ENCODE results near the gene MACROD2.

The MACROD2 gene

DNA sequence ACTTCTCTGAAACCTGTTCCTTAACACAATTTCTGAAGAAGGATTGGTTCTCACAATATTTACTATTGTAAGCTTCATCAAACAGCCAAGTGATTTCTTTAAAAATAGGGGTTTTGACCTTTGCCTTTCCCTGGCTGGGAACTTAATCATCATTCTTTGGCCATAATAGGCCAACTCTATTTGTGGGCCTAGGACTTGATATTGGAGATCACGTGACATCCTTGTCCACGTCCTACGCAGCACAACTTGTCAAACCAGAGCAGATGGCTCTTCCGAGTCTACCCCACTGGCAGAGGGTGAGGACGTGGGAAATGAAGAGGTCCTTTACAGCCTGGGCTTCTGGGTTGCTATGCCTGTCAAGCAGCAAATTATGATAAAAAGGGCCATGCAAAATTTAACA, 1547.3 kb downstream of the MACROD2 start:
- TF ChIP-seq, protein P1, sequence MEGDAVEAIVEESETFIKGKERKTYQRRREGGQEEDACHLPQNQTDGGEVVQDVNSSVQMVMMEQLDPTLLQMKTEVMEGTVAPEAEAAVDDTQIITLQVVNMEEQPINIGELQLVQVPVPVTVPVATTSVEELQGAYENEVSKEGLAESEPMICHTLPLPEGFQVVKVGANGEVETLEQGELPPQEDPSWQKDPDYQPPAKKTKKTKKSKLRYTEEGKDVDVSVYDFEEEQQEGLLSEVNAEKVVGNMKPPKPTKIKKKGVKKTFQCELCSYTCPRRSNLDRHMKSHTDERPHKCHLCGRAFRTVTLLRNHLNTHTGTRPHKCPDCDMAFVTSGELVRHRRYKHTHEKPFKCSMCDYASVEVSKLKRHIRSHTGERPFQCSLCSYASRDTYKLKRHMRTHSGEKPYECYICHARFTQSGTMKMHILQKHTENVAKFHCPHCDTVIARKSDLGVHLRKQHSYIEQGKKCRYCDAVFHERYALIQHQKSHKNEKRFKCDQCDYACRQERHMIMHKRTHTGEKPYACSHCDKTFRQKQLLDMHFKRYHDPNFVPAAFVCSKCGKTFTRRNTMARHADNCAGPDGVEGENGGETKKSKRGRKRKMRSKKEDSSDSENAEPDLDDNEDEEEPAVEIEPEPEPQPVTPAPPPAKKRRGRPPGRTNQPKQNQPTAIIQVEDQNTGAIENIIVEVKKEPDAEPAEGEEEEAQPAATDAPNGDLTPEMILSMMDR (conservative IDR thresholded peaks at IDR 0.05; ENCODE audit: low read depth, low read length), result no peak
- no peak overlapping the region for H3K4me3 ChIP-seq (ENCODE audit: low read depth, low read length)
- DNase-seq (ENCODE audit: low read depth), result no peak

GRCh38 chr20:15544742-15545141, 1549.4 kb downstream of the MACROD2 start:
- no peak for DNase-seq (ENCODE audit: low read depth)
- TF ChIP-seq, protein P1 (conservative IDR thresholded peaks at IDR 0.05; ENCODE audit: low read depth, low read length), result no peak
- H3K4me3 ChIP-seq (ENCODE audit: low read depth, low read length), result no peak overlapping the region

GRCh38 chr20:15546525-15547023, 1551.3 kb downstream of the MACROD2 start:
- no peak for DNase-seq (ENCODE audit: low read depth)
- TF ChIP-seq, protein P1 (conservative IDR thresholded peaks at IDR 0.05; ENCODE audit: low read depth, low read length), result no peak
- H3K4me3 ChIP-seq (ENCODE audit: low read depth, low read length), result no peak overlapping the region

DNA sequence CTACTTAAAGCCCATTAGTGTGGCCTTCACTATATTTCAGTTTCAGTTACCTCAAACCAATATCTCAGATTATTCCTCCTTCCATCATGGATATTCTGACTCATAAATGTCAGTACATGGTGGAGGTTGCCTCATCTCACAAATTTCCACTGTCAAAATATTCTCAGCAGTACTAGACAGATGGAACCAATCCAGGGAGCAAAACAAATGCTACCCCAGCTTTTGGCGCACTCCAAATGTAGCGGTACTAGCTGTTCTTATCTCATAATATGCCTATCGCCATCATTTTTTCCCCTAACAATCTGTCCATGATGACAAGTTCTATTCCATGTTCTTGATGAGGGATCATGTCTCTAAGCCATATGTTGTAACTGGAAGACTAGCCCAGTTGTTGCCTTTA, 1551.8 kb downstream of the MACROD2 start:
- no peak for DNase-seq (ENCODE audit: low read depth)
- TF ChIP-seq, protein P1 (conservative IDR thresholded peaks at IDR 0.05; ENCODE audit: low read depth, low read length), result no peak
- H3K4me3 ChIP-seq (ENCODE audit: low read depth, low read length), result no peak overlapping the region

DNA sequence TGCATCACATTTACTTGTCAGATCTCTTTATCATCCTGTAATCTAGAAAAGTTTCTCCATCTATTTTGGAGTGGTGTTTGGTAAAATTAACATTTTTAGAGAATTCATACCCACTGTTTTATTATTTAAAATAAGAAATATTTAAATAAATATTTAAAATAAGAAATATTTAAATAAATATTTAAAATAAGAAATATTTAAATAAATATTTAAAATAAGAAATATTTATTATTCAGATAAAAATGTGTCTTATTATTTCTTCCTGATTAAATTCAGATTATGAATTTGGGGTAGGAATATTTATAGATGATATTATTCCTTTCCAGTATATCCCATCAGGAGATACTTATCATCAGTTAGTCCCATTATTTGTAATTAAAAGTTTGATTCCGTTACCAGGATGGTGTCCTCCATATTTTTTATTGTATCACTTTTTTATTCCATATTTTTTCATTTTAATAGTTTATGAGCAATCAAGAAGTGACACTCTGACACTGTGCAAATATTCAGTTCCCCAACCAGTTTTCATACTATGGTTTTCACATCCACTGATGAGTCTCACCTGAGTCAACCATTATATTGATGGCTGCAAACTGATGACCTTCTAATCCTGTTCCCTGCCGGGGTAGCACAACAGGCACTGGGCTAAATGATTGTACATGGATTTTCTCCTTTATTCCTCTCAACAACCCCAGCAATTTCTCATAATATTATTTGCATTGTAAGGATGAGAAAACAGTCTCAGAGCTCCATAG, 1555.0 kb downstream of the MACROD2 start:
- H3K4me3 ChIP-seq (ENCODE audit: low read depth, low read length), result no peak overlapping the region
- TF ChIP-seq, protein P1 (conservative IDR thresholded peaks at IDR 0.05; ENCODE audit: low read depth, low read length), result no peak
- DNase-seq (ENCODE audit: low read depth), result no peak

GRCh38 chr20:15555913-15556312, 1560.6 kb downstream of the MACROD2 start:
- no peak for DNase-seq (ENCODE audit: low read depth)
- no peak overlapping the region for H3K4me3 ChIP-seq (ENCODE audit: low read depth, low read length)
- TF ChIP-seq, protein P1 (conservative IDR thresholded peaks at IDR 0.05; ENCODE audit: low read depth, low read length), result no peak

- DNase-seq (ENCODE audit: low read depth), result no peak
- no peak overlapping the region for H3K4me3 ChIP-seq (ENCODE audit: low read depth, low read length)
- TF ChIP-seq, protein P1 (conservative IDR thresholded peaks at IDR 0.05; ENCODE audit: low read depth, low read length), result no peak
Observed at GRCh38 chr20:15556869-15557268, 1561.6 kb downstream of the MACROD2 start.
